GM18951 (cell line): ENCODE measurements around the gene HEATR5B.
"Not testable (repeated sequence)": the region's sequence is repeated elsewhere in the genome, so short reads cannot be mapped to it uniquely, and the experiment has no call there.

Source experiments
- POLR2A ChIP-seq: IDR thresholded peaks from 4 replicates; pipeline ENCODE4 v1.6.1; 2011; ENCODE audit warnings: mild to moderate bottlenecking; ENCODE audit not compliant: insufficient read length, insufficient read depth; ENCODE audit errors: extremely low read depth
- in situ Hi-C: fragments of 300-500 bp; cut with MboI; formaldehyde crosslinking; loops from one replicate; pipeline ENCODE4 v1.12.0; 2022; ENCODE audit warnings: low sequenced_read_pairs, mixed read lengths, inconsistent platforms; ENCODE audit not compliant: unreplicated experiment

HEATR5B gene

GRCh38 chr2:37039580-37039979 lies 44.6 kb downstream of the HEATR5B start:
- TF ChIP-seq POLR2A, result no peak

GRCh38 chr2:37037771-37038170 lies 46.4 kb downstream of the HEATR5B start:
- in situ Hi-C loops, result no loop called here
- TF ChIP-seq POLR2A, result no peak

More at GRCh38 chr2:37039580-37039979, 44.6 kb downstream of the HEATR5B start:
- in situ Hi-C loops, result no loop called here

GRCh38 chr2:37029758-37030157 lies 54.4 kb downstream of the HEATR5B start:
- in situ Hi-C loops, result no loop called here
- no peak for TF ChIP-seq POLR2A

GRCh38 chr2:37026050-37026449 lies 58.1 kb downstream of the HEATR5B start:
- TF ChIP-seq POLR2A, result no peak
- in situ Hi-C loops, result no loop called here

GRCh38 chr2:37020887-37021796 lies 63.0 kb downstream of the HEATR5B start:
- TF ChIP-seq POLR2A, result no peak
- in situ Hi-C loops, result no loop called here

GRCh38 chr2:37020212-37020886 lies 63.8 kb downstream of the HEATR5B start:
- no peak for TF ChIP-seq POLR2A
- in situ Hi-C loops, result no loop called here

GRCh38 chr2:37013315-37013641 lies 70.9 kb downstream of the HEATR5B start:
- TF ChIP-seq POLR2A, result no peak
- in situ Hi-C loops, result no loop called here

- TF ChIP-seq POLR2A, result no peak
- in situ Hi-C loops, result no loop called here
Observed at GRCh38 chr2:37011130-37011529, 73.0 kb downstream of the HEATR5B start.

GRCh38 chr2:37005118-37005868 lies 78.9 kb downstream of the HEATR5B start:
- in situ Hi-C loops, result no loop called here
- TF ChIP-seq POLR2A, result no peak

- in situ Hi-C loops, result no loop called here
- no peak for TF ChIP-seq POLR2A
Observed at GRCh38 chr2:37000988-37001556, 83.1 kb downstream of the HEATR5B start.

GRCh38 chr2:37000318-37000717 lies 83.9 kb downstream of the HEATR5B start:
- TF ChIP-seq POLR2A, result no peak
- in situ Hi-C loops, result no loop called here

- in situ Hi-C loops, result not testable (repeated sequence)
Observed at GRCh38 chr2:36999416-36999815, 84.8 kb downstream of the HEATR5B start.
